GM21390 (cell line): ENCODE results near the gene CACNA1A.

ENCODE experiments used
- ATAC-seq: cut with Tn5 transposase; IDR thresholded peaks from one replicate; pipeline ENCODE4 v1.9.1; 2021; ENCODE audit not compliant: unreplicated experiment

The CACNA1A gene

GRCh38 chr19:13238891-13239534, 267.3 kb downstream of the CACNA1A start:
- no peak for ATAC-seq

- no peak for ATAC-seq
These were observed 271.8 kb downstream of the CACNA1A start for GRCh38 chr19:13234518-13234917.

GRCh38 chr19:13231663-13232062, 274.6 kb downstream of the CACNA1A start:
- ATAC-seq, result no peak

- ATAC-seq, result no peak
These were observed 277.0 kb downstream of the CACNA1A start for GRCh38 chr19:13229246-13229645.

- no peak for ATAC-seq
These were observed 277.7 kb downstream of the CACNA1A start for GRCh38 chr19:13228561-13228960.

- no peak for ATAC-seq
These were observed 279.3 kb downstream of the CACNA1A start for GRCh38 chr19:13226983-13227382.

GRCh38 chr19:13225973-13226865, 280.1 kb downstream of the CACNA1A start:
- ATAC-seq, result no peak

- ATAC-seq, result no peak
These were observed 281.2 kb downstream of the CACNA1A start for GRCh38 chr19:13225085-13225484.

- ATAC-seq, result no peak
These were observed 285.4 kb downstream of the CACNA1A start for GRCh38 chr19:13220847-13221246.

- ATAC-seq, result no peak
These were observed 290.5 kb downstream of the CACNA1A start for GRCh38 chr19:13215572-13216380.

- no peak for ATAC-seq
These were observed 292.1 kb downstream of the CACNA1A start for GRCh38 chr19:13214036-13214730.

- no peak for ATAC-seq
These were observed 293.4 kb downstream of the CACNA1A start for GRCh38 chr19:13212759-13213330.

- no peak for ATAC-seq
These were observed 294.6 kb downstream of the CACNA1A start for GRCh38 chr19:13211426-13212308.

- no peak for ATAC-seq
These were observed 295.3 kb downstream of the CACNA1A start for GRCh38 chr19:13210941-13211340.

GRCh38 chr19:13210339-13210775, 295.9 kb downstream of the CACNA1A start:
- ATAC-seq, result no peak

- ATAC-seq, result no peak
These were observed 296.6 kb downstream of the CACNA1A start for GRCh38 chr19:13209484-13210338.

GRCh38 chr19:13208672-13209483, 297.4 kb downstream of the CACNA1A start:
- ATAC-seq, result no peak
